Esophagus (tissue), 2 donors: ENCODE data around the gene RIPOR3. TPM values are rescaled to one million over a fixed set of nuclear protein-coding genes. Genes with fewer than 3 reads are reported as not detected.
A peak's percentile ranks its signal among the peaks of the same experiment; 100 is the strongest.

Experiments used
- H3K27ac ChIP-seq, 2 donors: one replicate each; pipeline ENCODE4 v1.5.1; 2013; ENCODE audit warnings: low read depth in 2 of 2, mild to moderate bottlenecking in 2 of 2, inconsistent platforms in 1 of 2, low read length in 1 of 2, moderate library complexity in 1 of 2
- H3K27me3 ChIP-seq, 2 donors: one replicate each; pipeline ENCODE4 v1.6.1; 2013; ENCODE audit warnings: low read length in 2 of 2, control low read depth in 1 of 2, mild to moderate bottlenecking in 1 of 2; ENCODE audit not compliant: insufficient read depth in 2 of 2, control insufficient read depth in 1 of 2
- H3K36me3 ChIP-seq, 2 donors: one replicate each; pipeline ENCODE4 v1.6.1; 2013; ENCODE audit warnings: low read length in 1 of 2; ENCODE audit not compliant: control insufficient read depth in 2 of 2, insufficient read depth in 2 of 2
- H3K4me1 ChIP-seq, 2 donors: one replicate each; pipeline ENCODE4 v1.6.1; 2013; ENCODE audit warnings: low read length in 1 of 2; ENCODE audit not compliant: control insufficient read depth in 2 of 2, insufficient read depth in 2 of 2
- H3K4me3 ChIP-seq, 2 donors: one replicate each; pipeline ENCODE4 v1.5.1; 2013; ENCODE audit warnings: low read length in 2 of 2, mild to moderate bottlenecking in 2 of 2, low read depth in 1 of 2, moderate library complexity in 1 of 2
- H3K9me3 ChIP-seq, 2 donors: one replicate each; pipeline ENCODE4 v1.6.1; 2013; ENCODE audit warnings: mild to moderate bottlenecking in 2 of 2, low read depth in 1 of 2, low read length in 1 of 2, moderate library complexity in 1 of 2; ENCODE audit not compliant: control insufficient read depth in 2 of 2, insufficient read depth in 1 of 2
- WGBS, 2 donors: extraction: QIAGEN DNeasy Blood & Tissue Kit; methylation state at CpG; one replicate each; pipeline ENCODE4 v1.1.7; 2013; 5-methylcytosine and 5-hydroxymethylcytosine counted together
- polyA plus RNA-seq, 2 donors: library from polyadenylated mRNA; stranded (reverse); fragments of 200-250 nt; gene quantifications; one replicate each; pipeline ENCODE4 v1.2.3, GENCODE V29; 2013
- donor health status: healthy with polysubstance abuse.
- donor health status: Bipolar disorder and iron deficiency.

The RIPOR3 gene, protein sequence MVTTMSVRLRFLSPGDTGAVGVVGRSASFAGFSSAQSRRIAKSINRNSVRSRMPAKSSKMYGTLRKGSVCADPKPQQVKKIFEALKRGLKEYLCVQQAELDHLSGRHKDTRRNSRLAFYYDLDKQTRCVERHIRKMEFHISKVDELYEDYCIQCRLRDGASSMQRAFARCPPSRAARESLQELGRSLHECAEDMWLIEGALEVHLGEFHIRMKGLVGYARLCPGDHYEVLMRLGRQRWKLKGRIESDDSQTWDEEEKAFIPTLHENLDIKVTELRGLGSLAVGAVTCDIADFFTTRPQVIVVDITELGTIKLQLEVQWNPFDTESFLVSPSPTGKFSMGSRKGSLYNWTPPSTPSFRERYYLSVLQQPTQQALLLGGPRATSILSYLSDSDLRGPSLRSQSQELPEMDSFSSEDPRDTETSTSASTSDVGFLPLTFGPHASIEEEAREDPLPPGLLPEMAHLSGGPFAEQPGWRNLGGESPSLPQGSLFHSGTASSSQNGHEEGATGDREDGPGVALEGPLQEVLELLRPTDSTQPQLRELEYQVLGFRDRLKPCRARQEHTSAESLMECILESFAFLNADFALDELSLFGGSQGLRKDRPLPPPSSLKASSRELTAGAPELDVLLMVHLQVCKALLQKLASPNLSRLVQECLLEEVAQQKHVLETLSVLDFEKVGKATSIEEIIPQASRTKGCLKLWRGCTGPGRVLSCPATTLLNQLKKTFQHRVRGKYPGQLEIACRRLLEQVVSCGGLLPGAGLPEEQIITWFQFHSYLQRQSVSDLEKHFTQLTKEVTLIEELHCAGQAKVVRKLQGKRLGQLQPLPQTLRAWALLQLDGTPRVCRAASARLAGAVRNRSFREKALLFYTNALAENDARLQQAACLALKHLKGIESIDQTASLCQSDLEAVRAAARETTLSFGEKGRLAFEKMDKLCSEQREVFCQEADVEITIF
- polyA plus RNA-seq, result 1 to 10 TPM; 2.6 to 5.2 TPM

DNA sequence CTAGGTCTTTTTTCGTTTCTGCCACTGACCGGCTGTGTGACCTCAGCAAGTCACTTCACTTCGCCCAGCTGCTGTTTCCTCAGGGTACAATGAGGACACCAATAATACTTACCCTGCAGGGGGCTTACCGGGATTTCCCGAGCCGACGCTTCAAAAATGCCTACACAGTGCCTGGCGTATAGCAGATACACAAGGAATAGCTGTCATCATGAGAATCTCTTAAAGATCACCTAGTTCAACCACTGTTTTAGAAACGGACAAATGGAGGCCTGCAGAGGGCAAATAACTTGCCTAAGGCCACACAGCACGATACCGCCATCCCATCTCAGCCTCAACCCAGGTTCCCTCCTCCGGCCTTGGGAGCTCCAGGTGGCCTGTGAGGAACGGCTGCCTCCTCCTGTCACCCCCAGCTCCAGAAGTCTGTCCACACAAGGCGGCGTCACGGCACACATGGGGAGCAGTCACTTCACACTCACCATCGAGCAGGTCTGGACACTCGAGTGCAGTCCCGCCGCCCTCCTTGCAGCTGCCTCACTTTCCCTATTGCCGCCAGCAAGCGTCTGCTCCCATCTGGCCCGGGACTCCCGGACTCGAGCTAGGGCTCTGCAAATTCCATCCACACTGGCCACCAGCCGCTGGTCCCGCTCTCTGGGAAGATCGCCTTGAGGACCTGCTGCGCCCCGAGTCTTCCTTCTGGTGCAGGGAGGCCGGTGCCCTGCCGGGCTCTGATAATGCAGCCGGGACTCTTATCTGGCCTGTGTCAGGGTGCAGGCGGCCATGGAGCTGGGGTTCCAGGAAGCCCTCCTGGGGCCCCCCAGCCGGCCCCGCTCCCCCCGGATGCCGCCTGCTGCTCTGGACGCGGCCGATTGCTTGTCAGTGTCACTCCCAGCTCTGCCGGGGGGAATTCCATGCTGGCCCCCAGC lies at the start of gene RIPOR3:
Gene RIPOR3 (minus strand): TSS at position 893 of the 923 bp plus-strand sequence. CDS start 414 bp downstream, at position 479.
- Histone ChIP-seq H3K36me3 (no peaks in the 10 kb centered on the region), H3K27me3 (no peaks in the 10 kb centered on the region), H3K9me3 (no peaks in the 10 kb centered on the region), H3K4me3 (peak within 1 kb of the TSS; percentile 15 to 30), H3K27ac (peak within 1 kb of the TSS; percentile 4 to 34), H3K4me1 (peaks cover 3 to 4% of the 10 kb centered on the region in 2 donors)
- WGBS, 2 donors, result 30 to 34% methylated on average over 42 of the region's 42 CpGs

DNA sequence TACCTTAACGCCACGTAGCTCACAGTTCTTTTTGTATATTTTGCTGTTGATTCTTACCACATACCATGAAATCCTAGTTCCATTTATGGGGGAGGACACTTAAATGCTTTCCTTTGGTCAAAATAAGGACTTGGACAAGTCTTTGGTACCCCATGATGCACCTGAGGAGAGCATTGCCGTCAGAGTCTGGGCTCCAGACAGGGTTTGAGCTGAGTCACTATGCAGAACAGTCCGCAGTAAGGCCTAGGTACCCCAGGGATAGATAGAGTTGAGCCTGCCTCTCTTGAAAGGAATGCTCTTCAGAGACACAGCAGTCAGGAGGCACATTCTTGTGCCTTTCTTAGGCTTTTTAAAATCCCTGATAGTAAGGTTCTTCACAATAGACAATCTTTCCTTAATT lies 46.0 kb upstream of the RIPOR3 start:
- no peak overlapping the region for H3K4me3 ChIP-seq
- peaks cover 0 to 5% of the 10 kb centered on the region in 2 donors for H3K36me3 ChIP-seq
- no peak overlapping the region for H3K27ac ChIP-seq
- H3K4me1 ChIP-seq, result peaks cover 0 to 2% of the 10 kb centered on the region in 2 donors
- no peaks in the 10 kb centered on the region for H3K27me3 ChIP-seq
- no peaks in the 10 kb centered on the region for H3K9me3 ChIP-seq
- 78 to 82% methylated on average over 4 of the region's 4 CpGs for WGBS, 2 donors

DNA sequence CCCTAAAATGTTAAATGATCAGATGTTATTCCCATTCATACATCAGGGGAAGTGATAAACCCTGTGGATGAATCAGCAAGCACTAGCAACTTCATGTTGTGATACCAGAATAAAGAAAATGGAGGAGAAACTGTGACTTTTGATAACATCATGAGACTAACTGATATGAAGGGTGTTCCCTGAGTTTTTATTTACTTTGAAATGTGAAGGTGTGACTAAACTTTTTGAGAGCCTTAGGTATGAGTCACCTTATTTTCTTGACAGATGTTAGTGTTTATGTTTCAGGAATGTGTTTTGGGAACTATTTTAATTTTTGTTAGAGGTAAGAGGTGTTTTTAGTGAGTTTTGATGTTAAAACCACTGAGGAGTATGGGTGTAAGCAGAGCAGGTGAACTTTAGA lies 44.5 kb upstream of the RIPOR3 start:
- H3K9me3 ChIP-seq, result no peaks in the 10 kb centered on the region
- H3K27ac ChIP-seq, result no peak overlapping the region
- peaks cover 0 to 5% of the 10 kb centered on the region in 2 donors for H3K36me3 ChIP-seq
- H3K27me3 ChIP-seq, result no peaks in the 10 kb centered on the region
- H3K4me3 ChIP-seq, result no peak overlapping the region
- H3K4me1 ChIP-seq, result no peaks in the 10 kb centered on the region

DNA sequence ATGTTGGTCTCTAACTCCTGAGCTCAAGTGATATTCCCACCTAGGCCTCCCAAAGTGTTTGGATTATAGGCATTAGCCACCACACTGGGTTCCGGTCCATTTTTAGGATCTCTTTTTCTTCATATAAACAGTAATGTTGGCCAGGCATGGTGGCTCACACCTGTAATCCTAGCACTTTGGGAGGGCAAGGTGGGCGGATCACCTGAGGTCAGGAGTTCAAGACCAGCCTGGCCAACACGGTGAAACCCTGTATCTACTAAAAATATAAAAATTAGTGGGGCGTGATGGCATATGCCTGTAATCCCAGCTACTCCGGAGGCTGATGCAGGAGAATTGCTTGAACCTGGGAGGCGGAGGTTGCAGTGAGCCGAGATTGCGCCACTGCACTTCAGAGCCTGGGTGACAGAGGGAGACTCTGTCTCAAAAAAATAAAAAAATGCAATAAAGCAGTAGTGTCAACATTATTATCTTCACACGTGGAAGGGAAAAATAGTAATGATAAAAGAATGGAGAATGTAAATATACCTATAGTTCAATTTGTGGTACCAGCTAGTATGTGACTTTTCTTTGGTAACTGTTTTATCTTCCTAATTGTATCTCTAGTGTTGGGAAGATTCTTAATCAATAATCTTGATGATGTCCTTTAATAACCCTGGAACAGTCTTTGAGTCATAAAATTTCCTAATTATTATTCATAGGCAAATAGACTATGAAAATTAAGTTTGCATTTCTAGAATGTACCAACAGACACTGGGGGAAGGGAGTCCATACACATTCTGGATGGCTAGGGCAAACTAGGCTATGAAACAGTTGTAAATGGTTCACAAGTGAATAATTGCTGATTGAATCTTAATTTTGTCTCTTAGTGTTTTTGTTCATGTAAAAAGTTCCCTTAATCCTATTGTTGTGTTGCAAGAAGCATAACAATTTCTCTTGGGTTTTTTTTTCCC lies 43.7 kb upstream of the RIPOR3 start:
- Histone ChIP-seq H3K27ac (no peak overlapping the region), H3K27me3 (no peaks in the 10 kb centered on the region), H3K4me3 (peak overlapping the region in 1 of 2 donors; percentile 16), H3K9me3 (no peaks in the 10 kb centered on the region), H3K36me3 (peaks cover 0 to 5% of the 10 kb centered on the region in 2 donors), H3K4me1 (peaks cover 0 to 3% of the 10 kb centered on the region in 2 donors)
- WGBS, 2 donors, result 86 to 91% methylated on average over 9 of the region's 9 CpGs

DNA sequence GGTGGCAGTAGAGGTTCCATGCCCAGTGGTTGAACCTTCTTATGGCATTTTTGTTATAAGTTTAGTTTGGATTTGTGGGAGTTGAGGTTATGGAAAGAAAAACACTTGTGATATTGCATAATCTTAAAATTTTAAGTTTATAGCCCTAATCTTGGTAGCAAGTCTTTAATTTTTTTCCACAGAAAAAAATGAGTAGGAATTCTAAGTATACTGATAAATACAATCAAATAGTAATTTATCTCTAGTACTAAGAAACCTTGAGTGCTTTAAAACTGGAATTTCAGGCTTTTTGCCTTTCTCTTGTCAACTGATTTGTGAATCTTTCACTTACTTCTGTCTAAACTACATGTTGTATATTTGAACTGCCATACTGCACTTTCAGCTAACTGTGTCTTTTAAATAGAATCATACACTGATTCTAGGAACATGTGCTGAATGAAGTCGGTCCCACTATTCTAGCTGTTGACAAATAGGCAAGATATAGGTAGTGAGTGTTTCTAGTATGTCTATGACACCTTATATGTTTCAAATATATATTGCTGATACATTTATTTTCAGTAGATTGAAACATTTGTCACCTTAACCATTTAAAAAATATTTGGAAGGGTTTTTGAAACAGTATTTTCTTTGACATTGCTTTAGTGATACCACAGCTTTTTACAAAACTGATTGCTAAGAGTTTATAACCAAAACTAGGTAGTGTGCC lies 42.5 kb upstream of the RIPOR3 start:
- peak overlapping the region in 1 of 2 donors; percentile 12 for H3K4me3 ChIP-seq
- H3K9me3 ChIP-seq, result no peaks in the 10 kb centered on the region
- 58 to 63% methylated on average over 1 of the region's 1 CpG for WGBS, 2 donors
- no peaks in the 10 kb centered on the region for H3K27me3 ChIP-seq
- peaks cover 0 to 6% of the 10 kb centered on the region in 2 donors for H3K4me1 ChIP-seq
- peaks cover 0 to 2% of the 10 kb centered on the region in 2 donors for H3K36me3 ChIP-seq
- no peak overlapping the region for H3K27ac ChIP-seq

DNA sequence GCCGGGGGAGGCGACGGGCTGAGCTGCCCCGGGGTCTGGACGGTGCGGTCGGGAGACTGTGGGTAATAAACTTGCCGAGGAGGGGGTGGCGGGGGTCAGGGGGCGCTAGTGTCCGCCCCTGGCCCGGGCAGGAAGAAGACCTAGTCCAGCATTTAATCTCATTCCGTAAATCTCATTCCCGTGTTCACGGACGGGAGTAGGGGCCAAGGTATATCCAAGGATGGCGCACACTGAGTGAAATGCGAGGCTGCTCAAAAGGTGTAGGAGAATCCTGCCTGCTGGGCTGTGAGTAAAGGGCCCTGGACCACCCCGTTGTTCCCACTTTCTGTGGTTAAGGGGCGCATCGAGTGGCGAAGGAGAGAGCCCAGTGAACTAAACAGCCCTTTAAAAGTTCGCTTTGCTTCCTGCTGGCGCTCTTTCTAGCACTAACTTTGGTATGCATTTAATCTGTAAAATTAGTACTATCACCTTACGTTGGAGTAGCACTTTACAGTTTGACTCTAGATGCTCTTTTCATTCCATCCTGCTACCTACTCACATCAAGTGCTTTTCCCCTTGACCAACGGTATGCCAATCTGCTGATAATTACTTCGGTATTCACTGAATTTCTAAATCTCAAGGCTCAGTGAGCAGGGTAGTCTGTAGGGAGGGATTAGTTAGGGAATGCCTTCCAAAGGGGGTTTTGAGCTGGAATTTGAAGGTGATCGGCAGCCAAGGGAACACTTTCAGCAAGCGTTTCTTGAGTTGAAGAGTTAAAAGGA lies 40.8 kb upstream of the RIPOR3 start:
- Histone ChIP-seq H3K4me3 (peak overlapping the region; percentile 92 to 94), H3K27me3 (no peaks in the 10 kb centered on the region), H3K4me1 (peaks cover 0 to 6% of the 10 kb centered on the region in 2 donors), H3K9me3 (no peaks in the 10 kb centered on the region), H3K27ac (peak overlapping the region; percentile 84 to 89), H3K36me3 (no peaks in the 10 kb centered on the region)
- WGBS, 2 donors, result 10 to 11% methylated on average over 29 of the region's 29 CpGs

DNA sequence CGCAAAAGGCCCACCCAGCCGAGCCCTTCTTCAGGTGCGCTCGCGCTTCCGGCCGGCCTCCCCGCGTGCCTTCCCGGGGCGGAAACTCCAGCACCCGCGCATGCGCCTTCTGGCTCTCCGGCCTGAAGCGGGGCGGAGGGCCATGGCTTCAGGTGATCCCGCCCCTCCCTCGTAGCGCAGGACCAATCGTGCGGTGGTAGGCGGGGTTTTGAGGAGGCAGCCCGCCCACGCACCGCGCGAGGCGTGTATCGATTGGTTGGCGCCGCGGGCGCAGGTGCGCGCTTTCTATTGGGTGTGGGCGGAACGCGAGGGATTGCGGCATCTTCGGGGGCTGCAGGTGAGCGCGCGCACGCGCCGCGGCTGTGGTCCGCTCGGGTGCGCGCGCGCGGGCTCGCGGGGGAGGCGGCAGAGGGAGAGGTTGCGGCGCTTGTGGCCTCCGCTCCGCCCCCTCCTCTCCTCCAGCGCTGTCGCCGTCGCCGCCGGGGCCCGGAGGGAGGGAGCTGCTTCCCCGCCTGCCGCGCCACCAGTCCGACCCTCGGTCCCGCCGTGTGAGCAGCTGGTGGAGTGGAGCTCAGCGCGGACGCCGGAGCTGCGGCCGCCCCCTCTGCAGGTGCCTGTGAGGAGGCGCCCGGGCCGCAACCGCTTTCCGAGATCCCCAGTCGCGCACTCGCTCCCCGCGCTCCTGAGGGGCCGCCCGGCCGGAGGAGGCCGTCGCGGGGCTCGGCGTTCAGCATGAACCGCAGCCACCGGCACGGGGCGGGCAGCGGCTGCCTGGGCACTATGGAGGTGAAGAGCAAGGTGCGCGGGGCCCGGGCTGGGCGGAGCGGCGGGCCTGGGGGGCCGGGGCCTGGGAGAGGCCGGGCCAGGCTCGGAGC lies 40.0 kb upstream of the RIPOR3 start, which contains the start of gene PARD6B:
Gene PARD6B (plus strand): TSS at position 526 of the 875 bp plus-strand sequence. CDS start 207 bp downstream, at position 733.
- Histone ChIP-seq H3K27ac (peak within 1 kb of the TSS; percentile 91 to 92), H3K27me3 (no peaks in the 10 kb centered on the region), H3K9me3 (no peaks in the 10 kb centered on the region), H3K4me1 (peaks cover 0 to 6% of the 10 kb centered on the region in 2 donors), H3K4me3 (peak within 1 kb of the TSS; percentile 92 to 94), H3K36me3 (no peaks in the 10 kb centered on the region)
- WGBS, 2 donors, result 0 to 1% methylated on average over 83 to 114 of the region's 114 CpGs
